ENCODE results near the gene DACT1. TPM values are rescaled to one million over a fixed set of nuclear protein-coding genes. Genes with fewer than 3 reads are reported as not detected.

The DACT1 gene
- total RNA-seq, 1 experiment from 2014 or later: not detected

GRCh38 chr14:58668848-58669480 is 31.2 kb downstream of the DACT1 start:
- Histone ChIP-seq H2AFZ (no peak overlapping the region), H3K27me3 (ENCODE audit: insufficient read depth, low read depth) (peaks cover 55% of the 10 kb centered on the region), H3K27ac (no peak overlapping the region), H3F3A (ENCODE audit: insufficient read depth, low read depth) (no peaks in the 10 kb centered on the region), H3K4me1 (replicated peaks; ENCODE audit: insufficient read depth) (no peaks in the 10 kb centered on the region), H3K4me3 (no peak overlapping the region), H3K4me2 (no peak overlapping the region), H3K9me3 (ENCODE audit: insufficient read depth, low read depth) (no peaks in the 10 kb centered on the region), H4K20me1 (ENCODE audit: insufficient read depth) (no peaks in the 10 kb centered on the region), H3K36me3 (ENCODE audit: low read depth) (no peaks in the 10 kb centered on the region), H3K79me2 (ENCODE audit: low read depth) (no peaks in the 10 kb centered on the region), H3K9me2 (ENCODE audit: insufficient read depth) (no peaks in the 10 kb centered on the region)
- no peak for DNase-seq
- no TSS peak for BruUV-seq (replicated peaks)
- intact Hi-C loops (cut with micrococcal nuclease; ENCODE audit: unreplicated experiment): loop anchor here (10.0 kb wide), 1 partner anchor 64 kb away; no protein-coding TSS in a partner anchor
- ChIA-PET CTCF (no interaction called here), POLR2A (ENCODE audit: unreplicated experiment) (no interaction called here)
- no peak for TF ChIP-seq EZH2 (IDR thresholded peaks at IDR 0.05; ENCODE audit: low read depth)
- no peak for TF ChIP-seq CTCF (conservative IDR thresholded peaks at IDR 0.05)

GRCh38 chr14:58669556-58670200 is 31.9 kb downstream of the DACT1 start:
- no peak for TF ChIP-seq CTCF (conservative IDR thresholded peaks at IDR 0.05)
- no peak for TF ChIP-seq EZH2 (IDR thresholded peaks at IDR 0.05; ENCODE audit: low read depth)
- no peak for DNase-seq
- no peaks in the 10 kb centered on the region for H3K79me2 ChIP-seq (ENCODE audit: low read depth)
- ChIA-PET CTCF (no interaction called here), POLR2A (ENCODE audit: unreplicated experiment) (no interaction called here)
- no peaks in the 10 kb centered on the region for H3F3A ChIP-seq (ENCODE audit: insufficient read depth, low read depth)
- H3K9me2 ChIP-seq (ENCODE audit: insufficient read depth): no peaks in the 10 kb centered on the region
- H3K4me2 ChIP-seq: no peak overlapping the region
- H3K9me3 ChIP-seq (ENCODE audit: insufficient read depth, low read depth): no peaks in the 10 kb centered on the region
- H3K27ac ChIP-seq: no peak overlapping the region
- H3K4me1 ChIP-seq (replicated peaks; ENCODE audit: insufficient read depth): no peaks in the 10 kb centered on the region
- H3K36me3 ChIP-seq (ENCODE audit: low read depth): no peaks in the 10 kb centered on the region
- H2AFZ ChIP-seq: no peak overlapping the region
- H3K27me3 ChIP-seq (ENCODE audit: insufficient read depth, low read depth): peaks cover 55% of the 10 kb centered on the region
- intact Hi-C loops (cut with micrococcal nuclease; ENCODE audit: unreplicated experiment): loop anchor here (10.0 kb wide), 1 partner anchor 65 kb away; no protein-coding TSS in a partner anchor
- no peak overlapping the region for H3K4me3 ChIP-seq
- no peaks in the 10 kb centered on the region for H4K20me1 ChIP-seq (ENCODE audit: insufficient read depth)
- BruUV-seq (replicated peaks): no TSS peak

- no peak for TF ChIP-seq CTCF (conservative IDR thresholded peaks at IDR 0.05)
- TF ChIP-seq EZH2 (IDR thresholded peaks at IDR 0.05; ENCODE audit: low read depth): no peak
- DNase-seq: no peak
- Histone ChIP-seq H3K36me3 (ENCODE audit: low read depth) (no peaks in the 10 kb centered on the region), H3K27ac (no peak overlapping the region), H3K4me1 (replicated peaks; ENCODE audit: insufficient read depth) (no peaks in the 10 kb centered on the region), H3K79me2 (ENCODE audit: low read depth) (no peaks in the 10 kb centered on the region), H2AFZ (no peak overlapping the region), H3F3A (ENCODE audit: insufficient read depth, low read depth) (no peaks in the 10 kb centered on the region), H3K9me2 (ENCODE audit: insufficient read depth) (no peaks in the 10 kb centered on the region; the same call in 1 of the 2 replicates), H3K9me3 (ENCODE audit: insufficient read depth, low read depth) (no peaks in the 10 kb centered on the region), H3K4me3 (no peak overlapping the region), H4K20me1 (ENCODE audit: insufficient read depth) (no peaks in the 10 kb centered on the region), H3K27me3 (ENCODE audit: insufficient read depth, low read depth) (peaks cover 58% of the 10 kb centered on the region), H3K4me2 (no peak overlapping the region)
- intact Hi-C loops (cut with micrococcal nuclease; ENCODE audit: unreplicated experiment): no loop called here
- no TSS peak for BruUV-seq (replicated peaks)
- ChIA-PET POLR2A (ENCODE audit: unreplicated experiment) (no interaction called here), CTCF (no interaction called here)
Measured at GRCh38 chr14:58671024-58671423, 33.3 kb downstream of the DACT1 start.

All from PC-9 (cell line).